SU-DHL-6 (cell line): ENCODE measurements around the gene NFATC4.

Source experiments
- H2AFZ ChIP-seq: fragments of 200-600 bp; sonication (generic); 2 replicates; pipeline ENCODE4 v1.6.1; 2014; ENCODE audit warnings: low read depth, mild to moderate bottlenecking, moderate library complexity, mixed read lengths, antibody characterized with exemption, low read length; ENCODE audit not compliant: severe bottlenecking
- H3F3A ChIP-seq: fragments of 200-600 bp; shearing (Covaris generic); 2 replicates; pipeline ENCODE4 v1.6.0; 2016; ENCODE audit warnings: antibody characterized with exemption, mild to moderate bottlenecking; ENCODE audit not compliant: insufficient read depth
- H3K27ac ChIP-seq: fragments of 200-600 bp; sonication (generic); 2 replicates; pipeline ENCODE4 v1.5.1; 2016; ENCODE audit warnings: low read depth, mild to moderate bottlenecking, low read length, moderate library complexity, mixed read lengths
- H3K27me3 ChIP-seq: fragments of 200-600 bp; sonication (generic), shearing (Covaris generic); 2 replicates; pipeline ENCODE4 v1.6.0; 2014; ENCODE audit warnings: mild to moderate bottlenecking, low read length
- H3K36me3 ChIP-seq: fragments of 200-600 bp; sonication (generic); 2 replicates; pipeline ENCODE4 v1.6.1; 2014; ENCODE audit warnings: mild to moderate bottlenecking, low read length, mixed read lengths
- H3K4me2 ChIP-seq: fragments of 300-600, 200-600 bp; shearing (Covaris generic), sonication (generic); 2 replicates; pipeline ENCODE4 v1.6.0; 2014; ENCODE audit warnings: low read length, low read depth, mild to moderate bottlenecking; ENCODE audit not compliant: poor library complexity, severe bottlenecking
- H3K4me3 ChIP-seq: fragments of 200-600 bp; sonication (generic); 2 replicates; pipeline ENCODE4 v1.5.1; 2014; ENCODE audit warnings: antibody characterized with exemption, low read length, mild to moderate bottlenecking, mixed read lengths; ENCODE audit not compliant: insufficient read depth, poor library complexity, severe bottlenecking
- H3K79me2 ChIP-seq: fragments of 200-600 bp; sonication (generic); 2 replicates; pipeline ENCODE4 v1.6.1; 2014; ENCODE audit warnings: mild to moderate bottlenecking, low read length, moderate library complexity; ENCODE audit not compliant: insufficient read depth
- H3K9ac ChIP-seq: fragments of 200-600 bp; sonication (generic); 2 replicates; pipeline ENCODE4 v1.7.0; 2014; ENCODE audit warnings: mild to moderate bottlenecking, low read length
- H3K9me2 ChIP-seq: fragments of 200-600 bp; sonication (generic); replicated peaks from 2 replicates; pipeline ENCODE4 v1.6.1; 2014; ENCODE audit warnings: low read length; ENCODE audit not compliant: insufficient read depth
- H3K9me3 ChIP-seq: fragments of 200-600 bp; sonication (generic); 2 replicates; pipeline ENCODE4 v1.6.1; 2014; ENCODE audit warnings: low read length, mixed read lengths; ENCODE audit not compliant: insufficient read depth
- H4K20me1 ChIP-seq: fragments of 200-600 bp; sonication (generic); 2 replicates; pipeline ENCODE4 v1.6.1; 2014; ENCODE audit warnings: low read depth, mild to moderate bottlenecking, antibody characterized with exemption, low read length, moderate library complexity, mixed read lengths
- CTCF ChIP-seq: fragments of 200-600 bp; sonication (generic); IDR thresholded peaks from one replicate; pipeline ENCODE4 v1.5.1; 2017; ENCODE audit warnings: antibody characterized with exemption, mild to moderate bottlenecking, low read length, moderate library complexity; ENCODE audit not compliant: insufficient read depth, poor library complexity, severe bottlenecking
- EZH2phosphoT487 ChIP-seq: fragments of 200-600 bp; sonication (generic), shearing (Covaris generic); conservative IDR thresholded peaks from 2 replicates; pipeline ENCODE4 v1.6.1; 2018; ENCODE audit warnings: mild to moderate bottlenecking, antibody characterized with exemption, low read length, moderate library complexity, mixed read lengths

NFATC4 gene

GRCh38 chr14:24360281-24360680 lies 7.7 kb upstream of the NFATC4 start:
- Histone ChIP-seq H3K27ac (no peak overlapping the region), H2AFZ (no peak overlapping the region), H3K9me2 (no peaks in the 10 kb centered on the region), H3F3A (no peaks in the 10 kb centered on the region), H3K36me3 (no peaks in the 10 kb centered on the region), H3K9ac (no peak overlapping the region), H4K20me1 (no peaks in the 10 kb centered on the region), H3K9me3 (no peaks in the 10 kb centered on the region), H3K79me2 (no peaks in the 10 kb centered on the region), H3K4me2 (no peak overlapping the region), H3K4me3 (no peak overlapping the region), H3K27me3 (no peaks in the 10 kb centered on the region)
- TF ChIP-seq EZH2phosphoT487 (no peak), CTCF (no peak)

- Histone ChIP-seq H2AFZ (no peak overlapping the region), H3K27me3 (no peaks in the 10 kb centered on the region), H3K27ac (no peak overlapping the region), H3K9ac (no peak overlapping the region), H3K4me2 (no peak overlapping the region), H3K79me2 (no peaks in the 10 kb centered on the region), H3K9me2 (no peaks in the 10 kb centered on the region), H4K20me1 (no peaks in the 10 kb centered on the region), H3K4me3 (no peak overlapping the region), H3K9me3 (no peaks in the 10 kb centered on the region), H3F3A (no peaks in the 10 kb centered on the region; the same call in 1 of the 2 replicates), H3K36me3 (no peaks in the 10 kb centered on the region)
- TF ChIP-seq CTCF (no peak), EZH2phosphoT487 (no peak)
These were observed 6.7 kb upstream of the NFATC4 start for GRCh38 chr14:24361326-24361725.

GRCh38 chr14:24362241-24362960 lies 5.6 kb upstream of the NFATC4 start:
- H2AFZ ChIP-seq = no peak overlapping the region
- peaks cover 4% of the 10 kb centered on the region for H3F3A ChIP-seq
- H3K4me2 ChIP-seq = no peak overlapping the region
- TF ChIP-seq CTCF (no peak), EZH2phosphoT487 (no peak)
- no peak overlapping the region for H3K4me3 ChIP-seq
- H3K9me3 ChIP-seq = no peaks in the 10 kb centered on the region
- no peaks in the 10 kb centered on the region for H3K27me3 ChIP-seq
- H3K36me3 ChIP-seq = no peaks in the 10 kb centered on the region
- no peaks in the 10 kb centered on the region for H3K9me2 ChIP-seq
- no peak overlapping the region for H3K9ac ChIP-seq
- no peak overlapping the region for H3K27ac ChIP-seq
- H3K79me2 ChIP-seq = no peaks in the 10 kb centered on the region
- no peaks in the 10 kb centered on the region for H4K20me1 ChIP-seq
